C4-2B (cell line): ENCODE measurements around the gene ERC2.

Source experiments
- H3K27ac ChIP-seq: fragments of 450-650 bp; 2 replicates; pipeline ENCODE4 v1.5.1; 2017
- CTCF ChIP-seq: fragments of 450-650 bp; conservative IDR thresholded peaks from 2 replicates; pipeline ENCODE4 v1.5.1; 2017; ENCODE audit warnings: mild to moderate bottlenecking
- ZFX ChIP-seq: fragments of 450-650 bp; IDR thresholded peaks from 2 replicates; pipeline ENCODE4 v1.6.1; 2017

The ERC2 gene

GRCh38 chr3:55750525-55750924, 717.7 kb downstream of the ERC2 start:
- no peak for TF ChIP-seq ZFX
- TF ChIP-seq CTCF = no peak
- H3K27ac ChIP-seq = no peak overlapping the region

- no peak for TF ChIP-seq CTCF
- no peak for TF ChIP-seq ZFX
- H3K27ac ChIP-seq = no peak overlapping the region
Observed at GRCh38 chr3:55749036-55749435, 719.2 kb downstream of the ERC2 start.

- TF ChIP-seq CTCF (peak; percentile 65), ZFX (no peak)
Observed at GRCh38 chr3:55746808-55747413, 721.4 kb downstream of the ERC2 start.

GRCh38 chr3:55742832-55743136, 725.5 kb downstream of the ERC2 start:
- no peak overlapping the region for H3K27ac ChIP-seq
- TF ChIP-seq ZFX (no peak), CTCF (no peak)

More at GRCh38 chr3:55746808-55747413, 721.4 kb downstream of the ERC2 start:
- H3K27ac ChIP-seq = no peak overlapping the region

- TF ChIP-seq ZFX (no peak), CTCF (no peak)
- no peak overlapping the region for H3K27ac ChIP-seq
Observed at GRCh38 chr3:55742022-55742831, 726.0 kb downstream of the ERC2 start.

GRCh38 chr3:55737186-55737585, 731.1 kb downstream of the ERC2 start:
- TF ChIP-seq ZFX (no peak), CTCF (no peak)

GRCh38 chr3:55735976-55736375, 732.3 kb downstream of the ERC2 start:
- no peak for TF ChIP-seq ZFX
- no peak for TF ChIP-seq CTCF
- no peak overlapping the region for H3K27ac ChIP-seq

More at GRCh38 chr3:55737186-55737585, 731.1 kb downstream of the ERC2 start:
- no peak overlapping the region for H3K27ac ChIP-seq
